Heart left ventricle (tissue), 16 donors: ENCODE results near the gene TAP2. TPM values are rescaled to one million over a fixed set of nuclear protein-coding genes. Genes with fewer than 3 reads are reported as not detected.

Source experiments
- ATAC-seq, 4 donors: fragments of 200-7000 bp; cut with Tn5 transposase; one replicate each; pipeline ENCODE4 v1.9.1; 2020 to 2022; ENCODE audit warnings: moderate library complexity in 4 of 4, mild to moderate bottlenecking in 3 of 4, moderate number of reproducible peaks in 1 of 4
- DNase-seq, 5 donors: peaks; one replicate each; pipeline ENCODE4 v3.0.0-alpha.2; 2020
- H3K27ac ChIP-seq, 12 donors: fragments of 200-600 bp; sonication (generic) in 4 of 12; one replicate each; pipeline versions ENCODE4 v1.5.0 to v1.8.0; 2016 to 2022; ENCODE audit warnings: mild to moderate bottlenecking in 2 of 12
- H3K27me3 ChIP-seq, 9 donors: fragments of 200-600 bp; sonication (generic) in 2 of 9; one replicate each; pipeline versions ENCODE4 v1.5.1 to v1.8.0; 2016 to 2022; ENCODE audit warnings: mild to moderate bottlenecking in 3 of 9
- H3K36me3 ChIP-seq, 9 donors: fragments of 200-600 bp; sonication (generic) in 2 of 9; one replicate each; pipeline versions ENCODE4 v1.5.0 to v1.8.0; 2018 to 2022; ENCODE audit warnings: mild to moderate bottlenecking in 2 of 9
- H3K4me1 ChIP-seq, 12 donors: fragments of 200-600 bp; sonication (generic) in 4 of 12; one replicate each; pipeline versions ENCODE4 v1.5.0 to v1.8.0; 2016 to 2022; ENCODE audit warnings: mild to moderate bottlenecking in 3 of 12
- H3K4me3 ChIP-seq, 12 donors: fragments of 200-600 bp; sonication (generic) in 4 of 12; one replicate each; pipeline versions ENCODE4 v1.5.0 to v1.8.0; 2017 to 2022; ENCODE audit warnings: mild to moderate bottlenecking in 9 of 12, moderate library complexity in 4 of 12
- H3K9me3 ChIP-seq, 12 donors: fragments of 200-600 bp; sonication (generic) in 4 of 12; one replicate each; pipeline versions ENCODE4 v1.5.0 to v1.8.0; 2016 to 2022; ENCODE audit warnings: mild to moderate bottlenecking in 1 of 12
- CTCF ChIP-seq, 12 donors: fragments of 200-600 bp; sonication (generic) in 4 of 12; IDR thresholded peaks; one replicate each; pipeline versions ENCODE4 v1.5.0 to v1.8.0; 2018 to 2022; ENCODE audit warnings: antibody characterized with exemption in 12 of 12, mild to moderate bottlenecking in 5 of 12
- POLR2A ChIP-seq, 2 donors: fragments of 450-650 bp; IDR thresholded peaks; one replicate each; pipeline ENCODE4 v1.6.1; 2017; ENCODE audit warnings: antibody characterized with exemption in 2 of 2, mild to moderate bottlenecking in 2 of 2, moderate library complexity in 2 of 2
- WGBS, 4 donors: extraction: QIAGEN DNeasy Blood & Tissue Kit in 2 of 4; methylation state at CpG; one replicate each; pipeline versions ENCODE4 v1.1.5 to v1.1.7; 2013 to 2018; 5-methylcytosine and 5-hydroxymethylcytosine counted together
- intact Hi-C, 10 donors: fragments of 100-400 bp; cut with DNase I; formaldehyde crosslinking; loops; one replicate each; pipeline versions ENCODE4 v1.11.1 to v1.14.2; 2022
- polyA plus RNA-seq, 2 donors: library from polyadenylated mRNA; stranded (reverse); fragments of 200-250 nt; gene quantifications; one replicate each; pipeline ENCODE4 v1.2.3, GENCODE V29; 2013
- total RNA-seq, 9 donors: library from RNA; depleted of rRNA in 2 of 9; stranded (reverse); fragments of >200 nt in 2 of 9; fragmentation: NEBNext Ultra II Directional in 3 of 9; extraction: Animal tissue kit (Norgen Biotek cat#: 25700) in 3 of 9; gene quantifications; one replicate each; pipeline versions ENCODE4 v1.1.0 to v1.2.4, GENCODE V29; 2016 to 2023
- donor health status: ischemic (EF 13 %, LVEDD 7.1; RV severe dilation, severe dysfunction).
- donor health status: healthy with polysubstance abuse.
- donor health status: DM: no; HTN: yes; CAD: no.
- donor health status: DM: no; HTN: no; CAD: no.
- donor health status: ischemic (EF 25% LVEDD 6.9; RV normal size, moderate dysfunction).
- donor health status: ischemic (EF 25% LVEDD 5.7; RV mildly dilated, moderate dysfunction).
- donor health status: healthy.
- donor health status: DM: yes; HTN: yes; CAD: no.
- donor health status: ischemic (EF 35%, LVEDD 5.7; RV mildly dilated, moderate dysfunction).
- donor health status: nonischemic (EF 11% LVEDD 7.7; RV severe dilation, severe dysfunction).
- donor health status: DM: yes; HTN: yes; CAD: no.
- donor health status: PGD.
- donor health status: ischemic (EF 29% LVEDD 5.4; RV normal size, mild dysfunction).
- donor health status: nonischemic (EF 23%, LVEDD 6.1; RV moderate dilation, normal function).

The TAP2 gene
- total and polyA plus RNA-seq, 11 donors = 5.4 to 107 (median 12.6) TPM

- Histone ChIP-seq H3K27me3 (no peaks in the 10 kb centered on the region), H3K27ac (peak overlapping the region in 7 of 12 donors; percentile 16 to 60 (median 50)), H3K9me3 (no peaks in the 10 kb centered on the region), H3K4me3 (no peak overlapping the region), H3K4me1 (peaks cover 0 to 31% (median 0%) of the 10 kb centered on the region in 12 donors), H3K36me3 (peaks cover 5 to 42% (median 24%) of the 10 kb centered on the region in 9 donors)
- DNase-seq (no peak), ATAC-seq (peak; percentile 51 to 87 (median 82))
- WGBS, 4 donors = 31 to 44% (median 38%) methylated on average over 2 of the region's 2 CpGs
- TF ChIP-seq POLR2A (IDR thresholded peaks at IDR 0.05) = no peak
- TF ChIP-seq CTCF (IDR thresholded peaks at IDR 0.05) = peak; percentile 19 to 57 (median 49)
- intact Hi-C loops = loop anchor here in 7 of 10 donors (2.0 to 5.0 kb wide), 3 partner anchors 41 to 43 kb away; no protein-coding TSS in a partner anchor
Measured at GRCh38 chr6:32825966-32826365, 12.6 kb downstream of the TAP2 start.

- WGBS, 4 donors = 61 to 74% (median 72%) methylated on average over 3 of the region's 3 CpGs
- H3K36me3 ChIP-seq = no peaks in the 10 kb centered on the region
- no peaks in the 10 kb centered on the region for H3K9me3 ChIP-seq
- H3K27me3 ChIP-seq = peaks cover 0 to 4% (median 0%) of the 10 kb centered on the region in 9 donors
- no peak overlapping the region for H3K27ac ChIP-seq
- ATAC-seq (no peak), DNase-seq (no peak)
- TF ChIP-seq CTCF (IDR thresholded peaks at IDR 0.05) (no peak), POLR2A (IDR thresholded peaks at IDR 0.05) (no peak)
- no peak overlapping the region for H3K4me3 ChIP-seq
- intact Hi-C loops = no loop called here
- H3K4me1 ChIP-seq = peaks cover 0 to 23% (median 5%) of the 10 kb centered on the region in 12 donors
Measured at GRCh38 chr6:32819729-32820128, 18.8 kb downstream of the TAP2 start.

GRCh38 chr6:32818867-32819266 is 19.7 kb downstream of the TAP2 start:
- DNase-seq = no peak
- intact Hi-C loops = no loop called here
- TF ChIP-seq CTCF (IDR thresholded peaks at IDR 0.05) = no peak
- no peak for TF ChIP-seq POLR2A (IDR thresholded peaks at IDR 0.05)
- H3K4me3 ChIP-seq = no peak overlapping the region
- H3K36me3 ChIP-seq = peaks cover 0 to 3% (median 0%) of the 10 kb centered on the region in 9 donors
- peaks cover 0 to 23% (median 5%) of the 10 kb centered on the region in 12 donors for H3K4me1 ChIP-seq
- no peaks in the 10 kb centered on the region for H3K9me3 ChIP-seq
- WGBS, 4 donors = 74 to 78% (median 77%) methylated on average over 2 of the region's 2 CpGs
- H3K27ac ChIP-seq = no peak overlapping the region
- peaks cover 0 to 4% (median 0%) of the 10 kb centered on the region in 9 donors for H3K27me3 ChIP-seq
- no peak for ATAC-seq

- DNase-seq (no peak), ATAC-seq (peak; percentile 51 to 79 (median 60))
- Histone ChIP-seq H3K4me3 (peak within 1 kb of the TSS in 7 of 12 donors; percentile 15 to 35 (median 26)), H3K36me3 (peaks cover 0 to 3% (median 0%) of the 10 kb centered on the region in 9 donors), H3K4me1 (peaks cover 0 to 19% (median 5%) of the 10 kb centered on the region in 12 donors), H3K27me3 (peaks cover 0 to 4% (median 0%) of the 10 kb centered on the region in 9 donors), H3K27ac (peak within 1 kb of the TSS in 1 of 12 donors; percentile 32), H3K9me3 (no peaks in the 10 kb centered on the region)
- 43 to 56% (median 47%) methylated on average over 3 of the region's 3 CpGs for WGBS, 4 donors
- intact Hi-C loops = no loop called here
- no peak for TF ChIP-seq POLR2A (IDR thresholded peaks at IDR 0.05)
- no peak for TF ChIP-seq CTCF (IDR thresholded peaks at IDR 0.05)
Measured at GRCh38 chr6:32816746-32817204, 21.8 kb downstream of the TAP2 start, which contains the start of gene HLA-DOB. Gene HLA-DOB, minus strand, starts transcription at chr6:32817002. Its CDS starts 51 bp downstream, at chr6:32816951.
